GM18868 (cell line): ENCODE measurements around the gene ETF1.
A peak's percentile ranks its signal among the peaks of the same experiment; 100 is the strongest.
"Not testable (repeated sequence)": the region's sequence is repeated elsewhere in the genome, so short reads cannot be mapped to it uniquely, and the experiment has no call there.

Experiments used
- ATAC-seq: cut with Tn5 transposase; IDR thresholded peaks from one replicate; pipeline ENCODE4 v1.9.1; 2021; ENCODE audit warnings: mild to moderate bottlenecking, moderate library complexity; ENCODE audit not compliant: unreplicated experiment

The ETF1 gene

DNA sequence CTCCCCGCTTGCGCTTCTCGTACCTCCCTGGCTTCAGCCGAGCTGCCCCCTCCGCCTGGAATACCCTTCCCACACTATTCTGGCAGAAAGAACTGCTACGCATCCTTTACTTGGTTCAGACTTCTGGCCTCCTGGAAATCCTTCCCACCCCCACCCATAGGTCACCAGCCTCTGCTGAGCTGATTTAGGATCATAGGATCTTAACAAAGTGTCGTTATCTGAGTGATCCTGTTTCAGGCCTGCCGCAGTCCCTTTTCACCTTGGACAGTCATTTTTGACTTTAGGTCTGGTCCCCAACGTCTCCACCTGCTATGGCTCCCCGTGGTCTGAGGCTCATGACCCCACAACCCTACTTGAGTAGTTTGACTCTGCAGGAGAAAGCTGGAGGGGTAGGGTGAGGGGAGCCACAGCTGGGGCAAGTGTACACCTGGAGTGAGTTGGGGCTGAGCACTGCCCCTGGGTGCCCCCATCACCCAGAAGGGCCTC, 50.4 kb downstream of the ETF1 start:
- ATAC-seq = no peak

DNA sequence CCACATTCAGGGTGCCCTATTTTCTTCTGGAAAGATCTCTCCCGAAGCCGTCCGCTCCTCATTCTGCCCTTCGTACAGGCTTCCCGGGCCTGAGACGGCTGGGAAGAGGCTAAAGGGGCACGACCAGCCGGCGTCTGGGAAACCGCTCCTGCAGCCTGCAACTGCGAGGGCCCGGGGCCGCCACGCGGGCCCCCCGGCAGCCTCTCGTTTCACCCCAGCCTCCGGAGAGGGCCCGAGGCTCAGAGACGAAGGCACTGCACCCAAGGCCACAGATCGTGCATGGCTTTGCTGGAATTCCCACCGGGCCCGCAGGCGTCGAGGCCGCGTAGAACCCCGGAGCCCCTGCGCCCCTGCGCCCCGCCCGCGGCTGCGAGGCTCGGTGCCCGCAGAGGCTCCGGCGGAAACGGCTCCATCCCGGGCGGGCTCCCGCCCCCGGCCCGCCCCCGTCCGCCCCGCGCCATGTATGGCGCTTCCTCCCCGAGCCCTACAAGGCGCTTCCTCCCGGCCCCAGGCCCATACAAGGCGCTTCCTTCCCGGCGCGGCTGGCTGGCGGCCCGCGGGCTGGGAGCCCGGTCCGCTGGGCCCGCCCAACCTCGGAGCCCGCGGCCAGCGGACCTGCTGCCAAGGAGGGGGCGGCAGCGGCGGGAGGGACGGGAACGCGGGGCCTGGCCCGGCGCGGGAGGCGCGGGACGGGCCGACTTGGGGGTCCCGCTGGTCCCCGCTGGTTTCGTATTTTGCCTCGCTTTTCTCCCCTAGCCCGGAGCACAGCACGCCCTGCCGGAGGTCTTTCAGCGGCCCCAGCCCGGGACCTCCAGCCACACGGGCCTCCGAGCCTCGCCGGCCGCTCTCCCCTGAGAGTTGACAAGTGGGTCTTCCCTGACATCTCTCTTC, 51.1 kb downstream of the ETF1 start:
- ATAC-seq = peak; percentile 99

DNA sequence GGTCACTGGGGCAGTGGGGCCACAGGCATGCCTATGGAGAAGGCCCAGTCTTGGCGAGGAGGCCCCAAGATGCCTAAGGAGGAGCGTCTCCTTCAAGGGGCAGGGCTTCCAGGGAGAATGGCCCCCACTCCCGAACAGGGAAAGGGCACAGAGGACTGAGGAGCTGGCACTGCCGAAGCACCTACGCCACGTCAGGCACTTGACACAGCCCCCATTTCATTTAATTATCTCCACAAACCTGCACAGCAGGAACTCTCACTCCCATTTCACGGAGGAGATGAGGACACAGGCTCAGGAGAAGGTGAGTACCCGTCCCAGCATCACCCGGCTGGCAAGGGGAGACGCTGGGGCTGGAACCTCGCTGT, 51.8 kb downstream of the ETF1 start:
- no peak for ATAC-seq

DNA sequence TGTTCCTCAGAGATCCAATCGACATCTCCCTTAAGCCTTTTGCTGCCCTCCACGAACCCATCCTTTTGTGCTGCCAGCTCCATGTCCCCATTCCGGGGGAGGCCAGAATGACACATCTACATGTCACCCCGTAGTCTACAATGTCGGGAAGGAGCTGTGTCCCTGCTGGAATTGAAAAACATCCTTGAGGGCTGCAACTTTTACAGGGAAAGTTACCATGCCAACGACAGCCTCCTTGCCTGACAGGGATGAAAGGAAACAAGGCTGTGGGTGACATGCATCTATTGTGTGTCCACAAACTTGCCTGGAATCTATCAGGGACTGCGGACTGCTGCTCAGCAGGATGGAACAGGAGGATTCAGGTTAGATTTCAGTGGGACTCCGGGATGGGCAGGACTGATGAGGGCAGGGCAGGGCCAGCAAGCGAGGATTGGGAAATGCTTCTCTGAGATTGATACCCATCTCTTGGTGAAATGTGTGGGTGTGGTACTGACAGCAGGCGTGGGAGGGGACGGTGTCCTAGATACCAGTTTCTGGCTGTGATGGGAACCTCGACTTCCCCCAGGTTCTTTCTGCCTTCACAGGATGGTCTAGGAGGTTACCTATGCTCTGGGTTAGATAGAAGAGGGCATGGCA, 52.3 kb downstream of the ETF1 start:
- no peak for ATAC-seq

DNA sequence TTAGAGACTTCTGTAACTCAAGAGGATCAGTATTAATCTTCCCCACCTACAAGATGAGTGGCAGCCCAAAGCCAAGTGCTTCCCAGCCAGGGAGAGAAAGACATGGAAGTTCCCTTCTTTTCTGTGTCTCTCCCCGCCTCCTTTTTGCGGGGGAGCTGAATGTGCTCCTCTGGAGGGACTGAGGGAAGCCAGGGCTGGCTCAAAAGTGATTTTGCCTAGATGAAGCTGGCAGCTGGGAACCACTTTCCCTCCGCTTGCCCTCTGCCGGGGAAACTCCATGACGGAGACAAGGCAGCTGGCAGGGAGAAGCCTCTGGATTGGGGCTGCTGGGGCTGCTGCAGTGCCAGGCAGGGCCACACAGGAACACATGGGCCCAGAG, 53.4 kb downstream of the ETF1 start:
- ATAC-seq = no peak

DNA sequence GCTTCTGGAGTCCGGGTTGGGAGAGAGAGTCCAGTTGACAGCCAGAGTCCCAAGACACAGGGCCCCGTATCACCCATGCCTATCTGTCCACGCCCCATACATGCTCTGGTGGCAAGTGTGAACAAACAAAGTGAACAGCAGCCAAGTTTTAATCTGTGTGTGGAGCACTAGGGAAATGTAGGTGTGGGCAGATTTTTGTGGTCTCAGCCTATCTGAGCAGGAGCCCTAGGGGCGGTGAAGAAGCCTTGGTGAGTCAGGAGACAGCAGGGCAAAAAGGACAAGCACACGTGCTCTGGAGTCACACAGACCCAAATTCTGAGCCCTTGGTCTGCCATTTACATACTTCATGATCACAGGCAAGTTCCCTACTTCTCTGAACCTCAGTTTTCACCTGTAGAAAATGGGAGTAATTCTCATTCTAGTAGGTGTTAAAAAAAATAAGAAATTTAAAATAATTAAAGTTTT, 54.5 kb downstream of the ETF1 start:
- ATAC-seq = no peak

DNA sequence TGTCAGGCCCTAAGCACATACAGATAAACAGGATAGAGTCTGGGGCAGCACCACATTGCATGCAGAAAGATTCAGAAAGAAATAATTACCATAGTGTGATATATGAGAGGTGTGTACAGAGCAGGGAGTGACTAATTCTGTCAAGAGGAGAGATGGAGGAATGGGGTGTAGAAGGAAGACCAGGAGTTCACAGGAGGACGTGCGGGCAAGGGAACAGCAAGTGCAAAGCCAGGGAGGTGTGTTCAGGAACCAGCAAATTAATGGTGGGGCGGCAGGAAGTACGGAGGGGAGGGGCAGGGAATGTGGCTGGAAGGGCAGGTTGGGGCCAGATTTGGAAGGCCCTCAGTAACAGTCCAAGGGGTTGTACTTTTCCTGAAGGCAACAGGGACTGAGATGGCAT, 60.4 kb downstream of the ETF1 start:
- ATAC-seq = no peak

DNA sequence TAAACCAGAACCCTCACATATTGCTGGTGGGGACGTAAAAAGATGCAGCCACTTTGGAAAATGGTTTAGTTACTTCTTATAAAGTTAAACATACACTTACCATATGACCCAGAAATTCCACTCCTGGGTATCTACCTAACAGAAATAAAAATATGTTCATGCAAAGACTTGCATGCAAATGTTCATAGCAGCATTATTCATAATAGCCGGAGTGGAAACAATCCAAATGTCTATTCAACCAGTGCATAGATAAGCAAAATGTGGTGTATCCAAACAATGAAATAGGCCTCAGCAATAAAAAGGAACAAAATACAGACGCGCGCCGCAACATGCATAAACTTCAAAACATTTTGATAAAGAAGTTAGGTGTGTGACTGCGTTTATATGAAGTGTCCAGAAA, 66.1 kb downstream of the ETF1 start:
- no peak for ATAC-seq

DNA sequence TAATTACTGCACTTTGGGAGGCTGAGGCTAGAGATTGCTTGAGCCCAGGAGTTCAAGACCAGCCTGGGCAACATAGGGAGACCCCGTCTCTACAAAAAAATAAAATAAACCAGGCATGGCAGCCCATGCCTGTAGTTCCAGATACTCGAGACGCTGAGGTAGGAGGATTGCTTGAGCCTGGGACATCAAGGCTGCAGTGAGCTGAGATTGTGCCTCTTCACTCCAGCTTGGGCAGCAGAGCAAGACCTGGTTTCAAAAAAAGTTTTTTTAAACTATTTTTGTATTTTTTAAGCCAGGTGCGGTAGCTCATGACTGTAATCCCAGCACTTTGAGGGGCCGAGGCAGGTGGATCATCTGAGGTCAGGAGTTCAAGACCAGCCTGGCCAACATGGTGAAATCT, 69.9 kb downstream of the ETF1 start:
- not testable (repeated sequence) for ATAC-seq

DNA sequence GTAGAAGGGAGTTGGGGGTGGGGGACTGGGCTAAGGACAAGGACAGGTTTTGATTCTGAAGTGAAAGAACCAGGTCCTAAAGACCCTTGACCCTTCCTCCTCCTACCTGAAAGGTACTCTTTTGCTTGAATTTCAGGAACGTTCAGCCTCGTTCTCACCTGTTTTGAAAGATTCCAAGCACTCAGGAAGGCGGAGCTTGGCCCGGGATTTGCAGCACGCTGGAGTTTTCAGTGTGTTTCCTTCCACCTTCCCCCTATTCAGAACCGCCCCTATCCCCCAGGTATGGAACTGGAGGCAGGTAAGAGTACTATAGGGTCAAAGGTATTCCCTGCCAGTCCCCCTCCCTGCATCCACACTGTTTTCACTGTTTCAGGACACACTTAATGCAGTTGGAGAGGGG, 70.7 kb downstream of the ETF1 start:
- ATAC-seq = no peak

DNA sequence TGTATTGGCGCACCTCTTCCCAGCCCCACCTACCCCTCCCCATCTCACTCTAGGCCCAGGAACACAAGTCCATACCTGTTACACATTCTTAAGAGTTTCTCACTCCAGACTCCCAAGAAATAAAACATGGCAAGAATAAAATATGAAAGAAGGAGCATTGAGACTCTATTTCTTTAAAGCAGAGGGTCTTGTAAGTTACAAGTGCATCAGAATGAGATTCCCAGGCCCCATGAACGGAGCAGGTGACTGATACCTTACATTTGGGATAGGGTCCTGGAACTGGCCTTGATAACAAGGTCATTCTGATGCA, 72.0 kb downstream of the ETF1 start:
- ATAC-seq = no peak

DNA sequence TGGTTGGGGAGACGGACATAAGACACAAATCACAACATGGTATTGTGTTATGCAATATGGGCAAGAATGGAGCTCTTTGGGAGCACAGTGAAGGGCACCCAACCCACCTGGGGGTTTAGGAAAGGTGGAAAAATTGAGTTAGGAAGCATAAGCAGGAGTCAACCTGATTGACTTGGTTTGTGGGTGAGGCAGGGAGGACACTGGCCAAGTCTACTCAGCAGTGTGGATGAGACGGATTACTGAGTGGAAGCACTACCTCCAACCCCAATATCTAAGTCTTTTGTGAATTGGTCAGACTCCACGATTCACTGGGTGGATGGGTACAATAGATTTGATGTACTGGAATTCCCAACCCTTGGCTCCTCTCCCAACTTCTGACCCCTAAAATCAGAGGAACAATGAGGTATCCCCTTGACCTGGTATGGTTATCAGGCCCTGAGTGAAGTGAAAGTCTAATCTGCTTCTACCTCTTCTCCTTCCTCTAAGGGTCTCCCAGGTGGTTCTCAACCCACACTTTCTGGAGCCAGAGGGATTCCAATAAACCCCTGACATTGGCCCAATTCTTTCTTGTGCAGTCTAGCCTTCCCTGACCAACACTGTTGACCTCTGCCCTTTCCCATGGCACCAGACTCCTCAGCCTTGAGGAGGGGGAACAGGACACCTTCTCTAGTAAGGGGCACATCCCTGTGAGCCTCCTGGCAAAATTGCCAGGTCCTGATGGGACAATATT, 72.5 kb downstream of the ETF1 start:
- ATAC-seq = no peak

DNA sequence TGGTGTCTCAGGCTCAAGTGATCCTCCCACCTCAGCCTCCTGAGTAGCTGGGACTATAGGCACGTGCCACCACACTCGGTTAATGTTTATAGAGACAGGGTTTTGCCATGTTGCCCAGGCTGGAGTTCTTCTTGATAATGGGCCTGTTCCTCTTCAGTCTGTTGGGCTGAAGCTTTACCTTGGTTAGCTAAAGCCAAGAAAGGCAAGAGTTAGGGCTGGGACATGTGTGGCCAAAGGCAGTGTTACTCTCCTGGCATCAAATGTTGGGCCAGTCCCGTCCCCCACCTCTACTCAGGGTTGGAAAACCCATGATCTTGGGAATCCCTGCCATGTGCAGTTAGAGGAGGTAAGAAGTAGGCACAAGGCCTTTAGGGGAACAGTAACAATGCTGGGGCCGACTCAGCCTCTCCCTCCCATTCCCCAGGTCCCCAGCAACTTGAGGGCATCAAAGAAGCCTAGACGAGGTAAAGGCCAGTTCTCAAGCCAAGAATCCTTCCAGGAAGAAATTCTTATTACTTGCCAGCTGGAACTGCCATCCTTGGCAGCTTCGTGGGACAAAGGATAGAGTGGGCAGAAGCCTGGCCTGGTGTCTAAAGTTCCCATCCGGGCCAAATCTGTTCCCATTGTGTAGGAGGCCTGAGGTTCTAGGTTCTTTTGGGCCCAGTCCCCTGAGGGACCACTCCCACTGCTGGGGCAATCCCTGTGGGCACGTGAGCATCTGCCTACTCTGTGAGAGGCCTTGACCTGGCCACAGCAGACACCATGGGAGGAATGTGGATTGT, 73.3 kb downstream of the ETF1 start:
- ATAC-seq = no peak

DNA sequence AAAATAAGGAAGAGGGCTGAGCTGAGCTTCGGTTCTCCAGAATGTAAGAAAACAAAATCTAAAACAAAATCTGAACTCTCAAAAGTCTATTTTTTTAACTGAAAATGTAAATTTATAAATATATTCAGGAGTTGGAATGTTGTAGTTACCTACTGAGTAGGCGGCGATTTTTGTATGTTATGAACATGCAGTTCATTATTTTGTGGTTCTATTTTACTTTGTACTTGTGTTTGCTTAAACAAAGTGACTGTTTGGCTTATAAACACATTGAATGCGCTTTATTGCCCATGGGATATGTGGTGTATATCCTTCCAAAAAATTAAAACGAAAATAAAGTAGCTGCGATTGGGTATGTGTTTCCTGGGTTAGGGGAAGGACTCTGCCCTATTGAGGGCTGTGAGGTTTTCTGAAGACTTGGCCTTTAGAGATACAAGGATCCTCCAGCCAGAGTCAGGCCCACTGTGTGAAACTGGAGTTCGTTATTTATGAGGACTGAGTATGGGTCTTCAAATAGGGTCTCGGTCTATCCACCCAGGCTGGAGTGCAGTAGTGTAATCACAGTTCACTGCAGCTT, 74.0 kb downstream of the ETF1 start:
- ATAC-seq = no peak

DNA sequence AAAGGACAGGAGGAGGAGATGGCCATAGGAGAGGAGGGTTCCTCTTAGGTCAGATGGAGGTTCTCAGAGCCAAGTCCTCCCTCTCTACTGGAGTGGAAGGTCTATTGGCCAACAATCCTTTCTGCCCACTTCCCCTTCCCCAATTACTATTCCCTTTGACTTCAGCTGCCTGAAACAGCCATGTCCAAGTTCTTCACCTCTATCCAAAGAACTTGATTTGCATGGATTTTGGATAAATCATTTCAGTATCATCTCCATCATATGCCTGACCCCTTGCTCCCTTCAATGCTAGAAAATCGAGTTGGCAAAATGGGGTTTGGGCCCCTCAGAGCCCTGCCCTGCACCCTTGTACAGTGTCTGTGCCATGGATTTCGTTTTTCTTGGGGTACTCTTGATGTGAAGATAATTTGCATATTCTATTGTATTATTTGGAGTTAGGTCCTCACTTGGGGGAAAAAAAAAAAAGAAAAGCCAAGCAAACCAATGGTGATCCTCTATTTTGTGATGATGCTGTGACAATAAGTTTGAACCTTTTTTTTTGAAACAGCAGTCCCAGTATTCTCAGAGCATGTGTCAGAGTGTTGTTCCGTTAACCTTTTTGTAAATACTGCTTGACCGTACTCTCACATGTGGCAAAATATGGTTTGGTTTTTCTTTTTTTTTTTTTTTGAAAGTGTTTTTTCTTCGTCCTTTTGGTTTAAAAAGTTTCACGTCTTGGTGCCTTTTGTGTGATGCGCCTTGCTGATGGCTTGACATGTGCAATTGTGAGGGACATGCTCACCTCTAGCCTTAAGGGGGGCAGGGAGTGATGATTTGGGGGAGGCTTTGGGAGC, 74.7 kb downstream of the ETF1 start:
- ATAC-seq = no peak

DNA sequence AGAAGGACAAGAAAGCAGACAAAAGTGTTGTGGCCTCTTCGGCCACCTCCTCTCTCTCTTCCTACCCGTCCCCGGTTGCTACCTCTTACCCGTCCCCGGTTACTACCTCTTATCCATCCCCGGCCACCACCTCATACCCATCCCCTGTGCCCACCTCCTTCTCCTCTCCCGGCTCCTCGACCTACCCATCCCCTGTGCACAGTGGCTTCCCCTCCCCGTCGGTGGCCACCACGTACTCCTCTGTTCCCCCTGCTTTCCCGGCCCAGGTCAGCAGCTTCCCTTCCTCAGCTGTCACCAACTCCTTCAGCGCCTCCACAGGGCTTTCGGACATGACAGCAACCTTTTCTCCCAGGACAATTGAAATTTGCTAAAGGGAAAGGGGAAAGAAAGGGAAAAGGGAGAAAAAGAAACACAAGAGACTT, 75.3 kb downstream of the ETF1 start:
- no peak for ATAC-seq

DNA sequence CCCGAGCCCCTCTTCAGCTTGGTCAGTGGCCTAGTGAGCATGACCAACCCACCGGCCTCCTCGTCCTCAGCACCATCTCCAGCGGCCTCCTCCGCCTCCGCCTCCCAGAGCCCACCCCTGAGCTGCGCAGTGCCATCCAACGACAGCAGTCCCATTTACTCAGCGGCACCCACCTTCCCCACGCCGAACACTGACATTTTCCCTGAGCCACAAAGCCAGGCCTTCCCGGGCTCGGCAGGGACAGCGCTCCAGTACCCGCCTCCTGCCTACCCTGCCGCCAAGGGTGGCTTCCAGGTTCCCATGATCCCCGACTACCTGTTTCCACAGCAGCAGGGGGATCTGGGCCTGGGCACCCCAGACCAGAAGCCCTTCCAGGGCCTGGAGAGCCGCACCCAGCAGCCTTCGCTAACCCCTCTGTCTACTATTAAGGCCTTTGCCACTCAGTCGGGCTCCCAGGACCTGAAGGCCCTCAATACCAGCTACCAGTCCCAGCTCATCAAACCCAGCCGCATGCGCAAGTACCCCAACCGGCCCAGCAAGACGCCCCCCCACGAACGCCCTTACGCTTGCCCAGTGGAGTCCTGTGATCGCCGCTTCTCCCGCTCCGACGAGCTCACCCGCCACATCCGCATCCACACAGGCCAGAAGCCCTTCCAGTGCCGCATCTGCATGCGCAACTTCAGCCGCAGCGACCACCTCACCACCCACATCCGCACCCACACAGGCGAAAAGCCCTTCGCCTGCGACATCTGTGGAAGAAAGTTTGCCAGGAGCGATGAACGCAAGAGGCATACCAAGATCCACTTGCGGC, 75.9 kb downstream of the ETF1 start:
- no peak for ATAC-seq

DNA sequence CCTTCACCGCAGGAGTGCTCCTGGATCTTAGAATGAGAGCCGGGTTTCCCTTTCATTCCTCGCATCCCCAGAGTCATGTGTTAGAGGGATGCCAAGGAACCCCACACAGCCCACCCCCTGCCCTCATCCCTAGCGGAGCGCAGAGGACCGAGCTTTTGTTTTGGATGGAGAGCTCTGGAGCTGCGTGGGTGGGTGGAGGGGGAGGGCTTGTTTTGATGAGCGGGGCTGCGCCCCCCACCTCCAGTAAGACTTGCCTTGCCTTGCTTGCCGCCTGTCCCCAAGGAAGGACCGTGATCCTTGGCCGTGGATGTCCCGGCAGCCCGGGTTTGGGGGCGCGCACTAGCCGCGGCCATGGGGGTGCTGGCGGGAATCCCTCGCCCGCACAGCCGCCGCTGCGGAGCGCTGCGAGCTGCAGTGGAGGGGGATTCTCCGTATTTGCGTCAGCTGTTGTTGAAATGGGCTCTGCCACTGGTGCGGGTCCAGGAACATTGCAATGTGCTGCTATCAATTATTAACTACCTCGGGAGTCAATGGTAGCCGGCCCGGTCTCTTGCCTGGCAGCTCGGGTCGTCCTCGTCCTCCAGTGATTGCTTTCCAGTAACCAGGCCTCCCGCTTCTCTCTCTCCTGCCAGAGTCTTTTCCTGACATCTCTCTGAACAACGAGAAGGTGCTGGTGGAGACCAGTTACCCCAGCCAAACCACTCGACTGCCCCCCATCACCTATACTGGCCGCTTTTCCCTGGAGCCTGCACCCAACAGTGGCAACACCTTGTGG, 76.7 kb downstream of the ETF1 start:
- ATAC-seq = no peak
